GM19035 (cell line): ENCODE results near the gene SPATA21.
A peak's percentile ranks its signal among the peaks of the same experiment; 100 is the strongest.

Experiments used
- ATAC-seq: cut with Tn5 transposase; IDR thresholded peaks from one replicate; pipeline ENCODE4 v1.9.1; 2021; ENCODE audit not compliant: unreplicated experiment

SPATA21 gene

GRCh38 chr1:16351994-16352841, 85.0 kb downstream of the SPATA21 start, which contains the start of gene FBXO42:
TSS of gene FBXO42 (minus strand) at chr1:16352480. CDS start at chr1:16315418, 37,062 bp downstream.
- ATAC-seq = peak; percentile 91

- ATAC-seq = no peak
Observed at GRCh38 chr1:16351456-16351993, 85.7 kb downstream of the SPATA21 start.

- ATAC-seq = no peak
Observed at GRCh38 chr1:16349847-16350406, 87.3 kb downstream of the SPATA21 start.
